Tibial nerve (tissue), 3 donors: ENCODE results near the gene NAT14.

ENCODE experiments used
- CTCF ChIP-seq, 5 experiments: fragments of 200-600 bp in 3 of 5; fragments of 450-650 bp in 2 of 5; sonication (generic) in 3 of 5; IDR thresholded peaks; one replicate each; pipeline ENCODE4 v1.5.1; 2016 to 2019; ENCODE audit warnings: antibody characterized with exemption in 5 of 5, mild to moderate bottlenecking in 3 of 5, moderate library complexity in 2 of 5
- POLR2A ChIP-seq, 2 donors: fragments of 450-650 bp; IDR thresholded peaks; one replicate each; pipeline ENCODE4 v1.6.1; 2017; ENCODE audit warnings: antibody characterized with exemption in 2 of 2, mild to moderate bottlenecking in 2 of 2, moderate library complexity in 2 of 2

- TF ChIP-seq CTCF (IDR thresholded peaks at IDR 0.05) (no peak), POLR2A (IDR thresholded peaks at IDR 0.05) (no peak)
Observed at GRCh38 chr19:55471266-55471665, 13.7 kb upstream of the NAT14 start.
